AG04450 (cell line): Measurements from ENCODE around the gene WWOX. TPM values are rescaled to one million over a fixed set of nuclear protein-coding genes. Genes with fewer than 3 reads are reported as not detected.

ENCODE experiments used
- CTCF ChIA-PET: fragments of 300-600, 350-600 bp; formaldehyde crosslinking; extraction: SDS; loops from one replicate; lab custom pipeline; 2022; ENCODE audit warnings: antibody characterized with exemption, inconsistent platforms; lab: Charles Lee
- POLR2A ChIA-PET: fragments of 350-600 bp; formaldehyde crosslinking; extraction: SDS; loops from one replicate; lab custom pipeline; 2021; ENCODE audit warnings: antibody characterized with exemption, inconsistent platforms; lab: Yijun Ruan, JAX
- DNase-seq: peaks from one replicate; pipeline ENCODE4 v3.0.0-alpha.2; 2011; ENCODE audit warnings: low read depth, low spot score
- H3K27ac ChIP-seq: one replicate; pipeline ENCODE4 v1.5.1; 2012; ENCODE audit warnings: low read depth, low read length, control low read depth
- H3K27me3 ChIP-seq: one replicate; pipeline ENCODE4 v1.6.0; 2012; ENCODE audit warnings: low read length; ENCODE audit not compliant: control insufficient read depth, insufficient read depth
- H3K4me3 ChIP-seq: 2 replicates; pipeline ENCODE4 v1.5.1; 2011; ENCODE audit warnings: mild to moderate bottlenecking, low read depth, low read length, control low read depth
- H3K9me3 ChIP-seq: 2 replicates; pipeline ENCODE4 v1.5.1; 2012; ENCODE audit warnings: low read length; ENCODE audit not compliant: control insufficient read depth, insufficient read depth
- polyA plus RNA-seq: library from polyadenylated mRNA; depleted of rRNA; stranded (reverse); fragments of >200 nt; gene quantifications from 2 replicates; pipeline ENCODE4 v1.2.3, GENCODE V29; 2011
- TF ChIP-seq, protein P1 (sequence below): IDR thresholded peaks from 2 replicates; pipeline ENCODE4 v1.5.1; 2011; ENCODE audit warnings: low read depth, low read length, control low read depth, inconsistent platforms

Gene WWOX
- polyA plus RNA-seq, 1 experiment: 2.1 TPM

DNA sequence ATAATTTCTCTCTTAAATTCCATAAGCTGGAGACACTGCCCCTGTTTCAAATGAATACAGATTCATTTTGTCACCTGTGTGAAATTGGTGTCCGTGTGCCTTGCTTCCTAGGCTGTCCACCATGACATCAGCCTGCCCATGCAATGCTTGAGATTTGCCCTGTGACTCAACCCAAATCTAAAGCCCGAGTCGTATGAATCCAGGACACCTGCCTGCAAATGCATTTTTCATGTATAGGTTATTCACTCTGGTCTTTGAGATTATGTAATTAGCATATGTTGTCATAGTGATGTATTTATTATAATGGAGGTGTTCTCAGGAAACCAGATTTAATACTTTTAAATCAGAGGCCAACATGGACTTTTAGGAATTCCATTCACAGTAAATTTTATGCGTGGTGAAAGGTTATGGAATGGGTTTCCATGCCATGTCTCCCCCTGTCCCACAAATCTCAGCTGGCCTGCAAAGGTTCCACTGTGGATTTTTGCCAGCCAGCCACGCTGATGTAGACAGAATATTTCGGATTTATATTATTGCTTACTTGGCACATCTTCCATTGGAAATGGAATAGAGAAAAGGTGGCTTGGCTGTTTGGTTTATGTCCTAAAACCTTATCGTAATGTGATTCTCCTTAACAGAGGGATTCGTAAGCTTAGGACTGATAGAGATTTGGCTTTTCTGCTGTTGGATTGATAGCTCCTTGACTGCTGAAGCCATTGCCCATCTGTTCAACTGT, 551.1 kb downstream of the WWOX start:
- CTCF ChIA-PET: no interaction called here
- TF ChIP-seq, protein P1, sequence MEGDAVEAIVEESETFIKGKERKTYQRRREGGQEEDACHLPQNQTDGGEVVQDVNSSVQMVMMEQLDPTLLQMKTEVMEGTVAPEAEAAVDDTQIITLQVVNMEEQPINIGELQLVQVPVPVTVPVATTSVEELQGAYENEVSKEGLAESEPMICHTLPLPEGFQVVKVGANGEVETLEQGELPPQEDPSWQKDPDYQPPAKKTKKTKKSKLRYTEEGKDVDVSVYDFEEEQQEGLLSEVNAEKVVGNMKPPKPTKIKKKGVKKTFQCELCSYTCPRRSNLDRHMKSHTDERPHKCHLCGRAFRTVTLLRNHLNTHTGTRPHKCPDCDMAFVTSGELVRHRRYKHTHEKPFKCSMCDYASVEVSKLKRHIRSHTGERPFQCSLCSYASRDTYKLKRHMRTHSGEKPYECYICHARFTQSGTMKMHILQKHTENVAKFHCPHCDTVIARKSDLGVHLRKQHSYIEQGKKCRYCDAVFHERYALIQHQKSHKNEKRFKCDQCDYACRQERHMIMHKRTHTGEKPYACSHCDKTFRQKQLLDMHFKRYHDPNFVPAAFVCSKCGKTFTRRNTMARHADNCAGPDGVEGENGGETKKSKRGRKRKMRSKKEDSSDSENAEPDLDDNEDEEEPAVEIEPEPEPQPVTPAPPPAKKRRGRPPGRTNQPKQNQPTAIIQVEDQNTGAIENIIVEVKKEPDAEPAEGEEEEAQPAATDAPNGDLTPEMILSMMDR: no peak
- DNase-seq: no peak

DNA sequence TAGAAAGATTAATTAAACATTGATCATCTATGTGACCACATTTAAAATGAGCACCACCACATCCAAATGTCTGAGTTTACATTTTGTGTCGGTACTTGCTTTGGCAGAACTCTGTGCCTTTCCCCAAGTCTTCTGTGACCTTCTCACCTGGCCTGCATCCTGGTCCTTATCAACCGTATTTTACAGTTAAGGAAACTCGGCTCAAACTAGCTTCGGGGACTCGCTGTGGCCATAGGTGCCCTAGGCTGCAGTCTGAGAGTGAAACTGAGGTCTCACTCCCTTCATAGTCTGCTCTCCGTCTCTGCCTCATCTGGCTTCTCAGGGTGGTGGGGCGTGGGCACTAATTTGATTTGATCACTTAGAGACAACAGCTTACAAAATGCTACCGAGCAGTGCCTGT, 555.5 kb downstream of the WWOX start:
- Histone ChIP-seq H3K27me3 (no peaks in the 10 kb centered on the region), H3K27ac (no peak overlapping the region), H3K9me3 (peaks cover 40% of the 10 kb centered on the region), H3K4me3 (no peak overlapping the region)
- TF ChIP-seq, protein P1: no peak
- CTCF ChIA-PET: no interaction called here
- DNase-seq: no peak
- POLR2A ChIA-PET: no interaction called here

More for the DNA sequence above, 551.1 kb downstream of the WWOX start:
- H3K27ac ChIP-seq: no peak overlapping the region
- peaks cover 35% of the 10 kb centered on the region for H3K9me3 ChIP-seq
- POLR2A ChIA-PET: no interaction called here
- H3K27me3 ChIP-seq: no peaks in the 10 kb centered on the region
- H3K4me3 ChIP-seq: no peak overlapping the region

- POLR2A ChIA-PET: no interaction called here
These were observed 556.1 kb downstream of the WWOX start for GRCh38 chr16:78655331-78656113.

GRCh38 chr16:78656887-78657286, 557.4 kb downstream of the WWOX start:
- Histone ChIP-seq H3K4me3 (no peak overlapping the region), H3K9me3 (peaks cover 38% of the 10 kb centered on the region), H3K27me3 (no peaks in the 10 kb centered on the region), H3K27ac (no peak overlapping the region)
- ChIA-PET CTCF (no interaction called here), POLR2A (no interaction called here)
- DNase-seq: no peak
- TF ChIP-seq, protein P1: no peak

More at GRCh38 chr16:78655331-78656113, 556.1 kb downstream of the WWOX start:
- TF ChIP-seq, protein P1: no peak
- CTCF ChIA-PET: no interaction called here
- DNase-seq: no peak
- Histone ChIP-seq H3K4me3 (no peak overlapping the region), H3K27ac (no peak overlapping the region), H3K27me3 (no peaks in the 10 kb centered on the region), H3K9me3 (peaks cover 40% of the 10 kb centered on the region)

GRCh38 chr16:78659216-78659615, 559.8 kb downstream of the WWOX start:
- ChIA-PET CTCF (no interaction called here), POLR2A (no interaction called here)
- DNase-seq: no peak
- H3K27me3 ChIP-seq: no peaks in the 10 kb centered on the region
- TF ChIP-seq, protein P1: no peak
- H3K27ac ChIP-seq: no peak overlapping the region
- no peak overlapping the region for H3K4me3 ChIP-seq
- peaks cover 53% of the 10 kb centered on the region for H3K9me3 ChIP-seq
